ENCODE measurements around the gene CR1. TPM values are rescaled to one million over a fixed set of nuclear protein-coding genes. Genes with fewer than 3 reads are reported as not detected.
A peak's percentile ranks its signal among the peaks of the same experiment; 100 is the strongest.
"Not testable (repeated sequence)": the region's sequence is repeated elsewhere in the genome, so short reads cannot be mapped to it uniquely, and the experiment has no call there.

The CR1 gene
- total RNA-seq, 4 donors from 2014 or later = 0.15 to 3.5 (median 1.7) TPM

DNA sequence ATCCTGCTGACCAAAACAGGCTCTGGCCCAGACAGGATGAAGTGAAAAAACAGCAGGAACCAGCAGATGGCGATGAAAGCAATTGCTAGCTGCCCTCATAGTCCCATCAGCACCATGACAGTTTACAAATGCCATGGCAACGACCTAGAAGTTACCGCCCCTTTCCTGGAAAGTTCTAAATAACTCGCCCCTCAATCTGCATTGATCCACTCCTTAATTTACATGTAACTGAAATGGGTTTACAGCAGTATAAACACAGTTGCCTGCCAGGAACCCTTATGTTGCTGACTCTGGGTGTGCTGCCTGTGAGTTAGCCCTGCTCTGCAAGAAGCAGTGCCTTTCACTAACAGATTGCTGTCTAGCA is 83.5 kb downstream of the CR1 start:
- no peaks in the 10 kb centered on the region for H3K9me3 ChIP-seq
- H3K27me3 ChIP-seq = peaks cover 0 to 8% (median 0%) of the 10 kb centered on the region in 4 donors
- H3K4me1 ChIP-seq = no peaks in the 10 kb centered on the region
- H3K36me3 ChIP-seq = no peaks in the 10 kb centered on the region
- 7 to 11% methylated on average over 4 of the region's 4 CpGs for WGBS, 2 donors
- H3K4me3 ChIP-seq = no peak overlapping the region
- no peak overlapping the region for H3K27ac ChIP-seq
- intact Hi-C loops (cut with DNase I) = no loop called here
- TF ChIP-seq POLR2A (IDR thresholded peaks at IDR 0.05) = no peak
- TF ChIP-seq, protein P1, sequence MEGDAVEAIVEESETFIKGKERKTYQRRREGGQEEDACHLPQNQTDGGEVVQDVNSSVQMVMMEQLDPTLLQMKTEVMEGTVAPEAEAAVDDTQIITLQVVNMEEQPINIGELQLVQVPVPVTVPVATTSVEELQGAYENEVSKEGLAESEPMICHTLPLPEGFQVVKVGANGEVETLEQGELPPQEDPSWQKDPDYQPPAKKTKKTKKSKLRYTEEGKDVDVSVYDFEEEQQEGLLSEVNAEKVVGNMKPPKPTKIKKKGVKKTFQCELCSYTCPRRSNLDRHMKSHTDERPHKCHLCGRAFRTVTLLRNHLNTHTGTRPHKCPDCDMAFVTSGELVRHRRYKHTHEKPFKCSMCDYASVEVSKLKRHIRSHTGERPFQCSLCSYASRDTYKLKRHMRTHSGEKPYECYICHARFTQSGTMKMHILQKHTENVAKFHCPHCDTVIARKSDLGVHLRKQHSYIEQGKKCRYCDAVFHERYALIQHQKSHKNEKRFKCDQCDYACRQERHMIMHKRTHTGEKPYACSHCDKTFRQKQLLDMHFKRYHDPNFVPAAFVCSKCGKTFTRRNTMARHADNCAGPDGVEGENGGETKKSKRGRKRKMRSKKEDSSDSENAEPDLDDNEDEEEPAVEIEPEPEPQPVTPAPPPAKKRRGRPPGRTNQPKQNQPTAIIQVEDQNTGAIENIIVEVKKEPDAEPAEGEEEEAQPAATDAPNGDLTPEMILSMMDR (IDR thresholded peaks at IDR 0.05) = peak in 5 of 6 experiments; percentile 13 to 50 (median 35)
- no peak for DNase-seq

DNA sequence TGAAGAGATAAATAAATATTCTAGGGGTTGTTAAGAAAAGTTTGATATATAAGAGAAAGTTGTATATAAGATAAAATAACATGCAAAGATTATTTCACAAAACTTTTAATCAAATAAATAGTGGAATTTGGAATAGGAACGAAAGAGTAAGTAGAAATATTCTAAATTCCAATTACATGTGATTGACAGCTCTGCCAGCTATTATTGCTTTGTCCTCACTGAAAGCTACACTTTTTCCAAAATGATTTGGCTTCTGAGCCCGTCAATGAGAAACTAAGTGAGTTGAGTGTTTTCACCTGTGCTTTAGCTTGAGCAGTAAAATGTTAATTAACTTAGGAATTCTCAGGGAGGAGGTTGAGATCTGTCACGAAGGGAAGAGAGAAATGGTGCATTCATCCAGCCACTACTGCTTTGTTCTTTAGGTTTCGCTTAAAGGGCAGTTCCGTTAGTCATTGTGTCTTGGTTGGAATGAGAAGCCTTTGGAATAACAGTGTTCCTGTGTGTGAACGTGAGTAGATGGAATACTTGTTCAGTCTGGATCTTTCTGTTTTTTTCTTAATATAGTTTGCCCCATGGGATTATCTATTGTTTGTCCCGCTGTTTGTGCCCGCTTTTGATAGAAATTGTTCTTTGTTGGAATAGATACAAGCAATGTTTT is 85.7 kb downstream of the CR1 start:
- TF ChIP-seq, protein P1 (IDR thresholded peaks at IDR 0.05) = no peak
- TF ChIP-seq POLR2A (IDR thresholded peaks at IDR 0.05) = no peak
- Histone ChIP-seq H3K4me3 (no peak overlapping the region), H3K27me3 (peaks cover 0 to 8% (median 0%) of the 10 kb centered on the region in 4 donors), H3K9me3 (no peaks in the 10 kb centered on the region), H3K4me1 (no peaks in the 10 kb centered on the region), H3K36me3 (no peaks in the 10 kb centered on the region), H3K27ac (no peak overlapping the region)
- intact Hi-C loops (cut with DNase I) = no loop called here
- 57 to 61% methylated on average over 8 of the region's 8 CpGs for WGBS, 2 donors
- no peak for DNase-seq

DNA sequence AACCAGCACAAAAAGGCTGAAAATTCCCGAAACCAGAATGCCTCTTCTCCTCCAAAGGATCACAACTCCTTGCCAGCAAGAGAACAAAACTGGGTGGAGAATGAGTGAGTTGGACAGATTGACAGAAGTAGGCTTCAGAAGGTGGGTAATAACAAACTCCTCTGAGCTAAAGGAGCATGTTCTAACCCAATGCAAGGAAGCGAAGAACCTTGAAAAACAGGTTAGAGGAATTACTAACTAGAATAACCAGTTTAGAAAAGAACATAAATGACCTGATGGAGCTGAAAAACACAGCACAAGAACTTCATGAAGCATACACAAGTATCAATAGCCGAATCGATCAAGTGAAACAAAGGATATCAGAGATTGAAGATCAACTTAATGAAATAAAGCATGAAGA is 93.5 kb downstream of the CR1 start:
- intact Hi-C loops (cut with DNase I); H3K36me3 ChIP-seq; DNase-seq; H3K9me3 ChIP-seq; H3K27me3 ChIP-seq; H3K4me3 ChIP-seq; H3K27ac ChIP-seq: not testable (repeated sequence)
- peaks cover 0 to 12% (median 0%) of the 10 kb centered on the region in 3 donors for H3K4me1 ChIP-seq
- WGBS, 2 donors = 61 to 68% methylated on average over 4 of the region's 4 CpGs

DNA sequence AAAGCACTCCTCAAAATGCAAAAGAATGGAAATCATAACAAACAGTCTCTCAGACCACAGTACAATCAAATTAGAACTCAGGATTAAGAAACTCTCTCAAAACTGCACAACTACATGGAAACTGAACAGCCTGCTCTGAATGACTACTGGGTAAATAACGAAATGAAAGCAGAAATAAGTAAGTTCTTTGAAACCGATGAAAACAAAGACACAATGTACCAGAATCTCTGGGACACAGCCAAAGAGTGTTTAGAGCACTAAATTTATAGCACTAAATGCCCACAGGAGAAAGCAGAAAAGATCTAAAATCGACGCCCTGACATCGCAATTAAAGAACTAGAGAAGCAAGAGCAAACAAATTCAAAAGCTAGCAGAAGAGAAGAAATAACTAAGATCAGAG is 95.2 kb downstream of the CR1 start:
- H3K4me3 ChIP-seq; H3K36me3 ChIP-seq; H3K27ac ChIP-seq; H3K27me3 ChIP-seq; H3K9me3 ChIP-seq; intact Hi-C loops (cut with DNase I); DNase-seq: not testable (repeated sequence)
- peaks cover 0 to 12% (median 0%) of the 10 kb centered on the region in 3 donors for H3K4me1 ChIP-seq
- WGBS, 2 donors = 63 to 75% methylated on average over 5 of the region's 5 CpGs

DNA sequence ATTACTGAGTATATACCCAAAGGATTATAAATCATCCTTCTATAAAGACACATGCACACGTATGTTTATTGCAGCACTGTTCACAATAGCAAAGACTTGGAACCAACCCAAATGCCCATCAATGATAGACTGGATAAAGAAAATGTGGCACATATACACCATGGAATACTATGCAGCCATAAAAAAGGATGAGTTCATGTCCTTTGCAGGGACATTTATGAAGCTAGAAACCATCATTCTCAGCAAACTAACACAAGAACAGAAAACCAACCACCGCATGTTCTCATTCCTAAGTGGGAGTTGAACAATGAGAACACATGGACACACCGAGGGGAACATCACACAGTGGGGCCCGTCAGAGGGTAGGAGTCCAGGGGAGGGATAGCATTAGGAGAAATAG is 98.1 kb downstream of the CR1 start:
- H3K4me1 ChIP-seq; H3K36me3 ChIP-seq; H3K9me3 ChIP-seq; H3K27me3 ChIP-seq; H3K4me3 ChIP-seq; H3K27ac ChIP-seq; DNase-seq; intact Hi-C loops (cut with DNase I): not testable (repeated sequence)
- WGBS, 2 donors = 79 to 80% methylated on average over 4 of the region's 4 CpGs

DNA sequence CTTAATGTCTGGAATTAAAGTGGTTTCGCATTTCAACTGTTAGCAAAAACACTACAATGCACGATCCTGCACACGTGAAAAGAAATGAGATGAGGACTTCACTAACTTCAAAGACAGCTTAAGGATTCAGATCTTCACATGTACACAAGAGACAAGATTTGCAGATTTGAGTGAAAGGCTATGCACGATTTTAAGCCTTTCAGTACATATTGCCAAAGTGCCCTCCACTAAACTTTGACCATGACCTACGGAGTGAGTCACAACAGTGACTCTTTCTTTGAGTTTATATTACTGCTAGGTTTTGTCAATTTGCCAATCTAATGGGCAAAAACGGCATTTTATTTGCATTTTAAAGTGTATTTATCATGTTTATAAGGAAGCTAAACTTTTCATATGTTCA is 107.8 kb downstream of the CR1 start:
- intact Hi-C loops (cut with DNase I) = no loop called here
- Histone ChIP-seq H3K9me3 (no peaks in the 10 kb centered on the region), H3K27ac (no peak overlapping the region), H3K36me3 (no peaks in the 10 kb centered on the region), H3K4me1 (no peaks in the 10 kb centered on the region), H3K4me3 (no peak overlapping the region), H3K27me3 (no peaks in the 10 kb centered on the region)
- TF ChIP-seq, protein P1 (IDR thresholded peaks at IDR 0.05) = no peak
- TF ChIP-seq POLR2A (IDR thresholded peaks at IDR 0.05) = no peak
- whole genome bisulfite sequencing, 2 donors = 49 to 62% methylated on average over 6 of the region's 6 CpGs
- DNase-seq = no peak
